ENCODE data around the gene EPHX1.

DNA sequence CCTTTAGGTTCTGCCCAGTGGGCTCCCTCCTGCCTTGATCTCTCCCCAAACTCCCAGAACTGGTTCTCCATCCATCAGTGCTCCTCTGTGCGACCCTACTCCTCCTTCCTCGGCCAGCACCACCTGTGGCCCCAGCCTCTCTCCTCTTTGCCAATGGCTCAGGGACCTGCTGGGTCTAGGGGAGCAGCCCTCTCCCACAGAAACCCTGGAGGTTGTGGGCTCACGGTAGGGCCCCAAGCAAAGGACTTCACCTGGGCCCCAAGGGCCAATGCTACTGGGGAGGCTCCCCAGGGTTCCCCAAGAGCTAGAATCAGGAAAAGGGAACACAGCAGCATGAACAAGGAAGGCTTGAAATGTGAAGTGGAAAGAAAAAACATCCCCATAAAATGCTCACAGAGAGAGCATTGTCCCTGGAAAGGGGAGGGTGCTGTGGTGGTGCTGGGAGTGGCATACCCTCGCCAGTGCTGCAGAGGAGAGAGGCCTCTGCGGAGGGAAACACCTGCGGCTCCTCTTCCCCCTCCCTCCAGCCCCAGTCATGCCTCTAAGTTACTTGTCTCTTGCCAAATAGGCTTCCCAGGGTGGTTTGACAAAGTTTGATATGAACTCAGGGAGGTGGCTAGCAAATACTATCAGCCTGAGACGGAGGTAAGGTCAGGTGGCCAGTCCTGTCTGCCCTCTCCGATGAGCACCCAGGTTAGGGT lies 69.7 kb downstream of the EPHX1 start:
- TF ChIP-seq POLR2A (IDR thresholded peaks at IDR 0.05; ENCODE audit: low read length) (no peak), GATA1 (IDR thresholded peaks at IDR 0.05; ENCODE audit: low read depth, low read length) (no peak)

Data from erythroblast (primary cell).